PFSK-1 (cell line): Measurements from ENCODE around the gene LDHAL6A. TPM values are rescaled to one million over a fixed set of nuclear protein-coding genes. Genes with fewer than 3 reads are reported as not detected.

Source experiments
- FOXP2 ChIP-seq: optimal IDR thresholded peaks from 2 replicates; pipeline ENCODE3; 2011; ENCODE audit warnings: borderline replicate concordance, control low read depth, inconsistent platforms; ENCODE audit not compliant: insufficient read depth; ENCODE audit errors: extremely low read length, extremely low read depth
- POLR2AphosphoS5 ChIP-seq: IDR thresholded peaks from 2 replicates; pipeline ENCODE4 v1.6.1; 2012; ENCODE audit warnings: low read depth, mild to moderate bottlenecking, control low read depth, low read length, moderate library complexity
- REST ChIP-seq, 2 experiments: IDR thresholded peaks; 2 replicates each; pipeline versions ENCODE4 v1.6.1 to v1.8.0; 2011 to 2012; ENCODE audit warnings: low read depth in 2 of 2, low read length in 2 of 2, control low read depth in 1 of 2, inconsistent platforms in 1 of 2, mild to moderate bottlenecking in 1 of 2, moderate library complexity in 1 of 2; ENCODE audit not compliant: insufficient read depth in 1 of 2
- SIN3A ChIP-seq: IDR thresholded peaks from 2 replicates; pipeline ENCODE4 v1.6.1; 2012; ENCODE audit warnings: mild to moderate bottlenecking, low read length, moderate library complexity, borderline replicate concordance; ENCODE audit not compliant: insufficient read depth
- TAF1 ChIP-seq: IDR thresholded peaks from 2 replicates; pipeline ENCODE4 v1.6.1; 2012; ENCODE audit warnings: low read length, control low read depth, borderline replicate concordance; ENCODE audit not compliant: insufficient read depth
- polyA plus RNA-seq: library from polyadenylated mRNA; unstranded; fragments of >200 nt; gene quantifications from one replicate; pipeline ENCODE4 v1.2.1, GENCODE V29; 2012; ENCODE audit warnings: low read depth, missing spikeins; ENCODE audit not compliant: insufficient read length

Gene LDHAL6A
- polyA plus RNA-seq: not detected

GRCh38 chr11:18455686-18456372 is at the start of gene LDHAL6A:
Gene LDHAL6A, plus strand, starts transcription at chr11:18455856. Its CDS starts 825 bp downstream, at chr11:18456681.
- TF ChIP-seq REST (IDR thresholded peaks at IDR 0.05; ENCODE audit: insufficient read depth in 1 of 2, low read depth in 2 of 2, low read length in 2 of 2): no peak
- no peak for TF ChIP-seq POLR2AphosphoS5

GRCh38 chr11:18408558-18409291 is 46.9 kb upstream of the LDHAL6A start:
- TF ChIP-seq FOXP2 (no peak), SIN3A (no peak), REST (IDR thresholded peaks at IDR 0.05; ENCODE audit: insufficient read depth in 1 of 2, low read depth in 2 of 2, low read length in 2 of 2) (no peak)

- no peak for TF ChIP-seq POLR2AphosphoS5
- no peak for TF ChIP-seq TAF1
These were observed 39.2 kb upstream of the LDHAL6A start for GRCh38 chr11:18416459-18416858.

GRCh38 chr11:18419040-18419439 is 36.6 kb upstream of the LDHAL6A start:
- TF ChIP-seq TAF1 (no peak), REST (IDR thresholded peaks at IDR 0.05; ENCODE audit: insufficient read depth in 1 of 2, low read depth in 2 of 2, low read length in 2 of 2) (no peak), FOXP2 (no peak), POLR2AphosphoS5 (no peak), SIN3A (no peak)

- TF ChIP-seq POLR2AphosphoS5: no peak
- TF ChIP-seq SIN3A: no peak
- TF ChIP-seq REST (IDR thresholded peaks at IDR 0.05; ENCODE audit: insufficient read depth in 1 of 2, low read depth in 2 of 2, low read length in 2 of 2): no peak
- no peak for TF ChIP-seq FOXP2
- no peak for TF ChIP-seq TAF1
These were observed 35.6 kb upstream of the LDHAL6A start for GRCh38 chr11:18420067-18420466.
